Hypothalamus (tissue), 51 donors: Measurements from ENCODE around the gene IVNS1ABP.
"Not testable (repeated sequence)": the region's sequence is repeated elsewhere in the genome, so short reads cannot be mapped to it uniquely, and the experiment has no call there.

ENCODE experiments used
- DNase-seq, 51 donors: peaks; one replicate each; lab custom pipeline; 2025; lab: John Stamatoyannopoulos, UW

IVNS1ABP gene

GRCh38 chr1:185258676-185259075, 58.4 kb downstream of the IVNS1ABP start:
- no peak for DNase-seq

DNA sequence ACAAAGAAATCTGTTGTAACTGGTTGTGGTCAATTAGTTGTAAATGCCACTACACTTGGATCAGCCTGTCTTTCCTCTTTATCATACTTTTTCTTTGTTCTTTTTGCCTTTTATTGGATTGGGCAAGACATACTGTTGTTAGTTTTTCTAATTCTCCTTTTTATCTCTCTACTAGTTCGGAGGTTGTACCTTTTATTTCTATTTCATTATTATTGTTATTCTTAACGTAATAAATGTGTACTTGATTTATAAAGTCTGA, 59.2 kb downstream of the IVNS1ABP start:
- no peak for DNase-seq

GRCh38 chr1:185257116-185257949, 59.7 kb downstream of the IVNS1ABP start:
- not testable (repeated sequence) for DNase-seq

DNA sequence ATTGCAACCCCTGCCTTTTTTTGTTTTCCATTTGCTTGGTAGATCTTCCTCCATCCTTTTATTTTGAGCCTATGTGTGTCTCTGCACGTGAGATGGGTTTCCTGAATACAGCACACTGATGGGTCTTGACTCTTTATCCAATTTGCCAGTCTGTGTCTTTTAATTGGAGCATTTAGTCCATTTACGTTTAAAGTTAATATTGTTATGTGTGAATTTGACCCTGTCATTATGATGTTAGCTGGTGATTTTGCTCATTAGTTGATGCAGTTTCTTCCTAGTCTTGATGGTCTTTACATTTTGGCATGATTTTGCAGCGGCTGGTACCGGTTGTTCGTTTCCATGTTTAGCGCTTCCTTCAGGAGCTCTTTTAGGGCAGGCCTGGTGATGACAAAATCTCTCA, 61.4 kb downstream of the IVNS1ABP start:
- not testable (repeated sequence) for DNase-seq

GRCh38 chr1:185252404-185252803, 64.6 kb downstream of the IVNS1ABP start:
- DNase-seq: not testable (repeated sequence)

GRCh38 chr1:185251928-185252327, 65.1 kb downstream of the IVNS1ABP start:
- not testable (repeated sequence) for DNase-seq

DNA sequence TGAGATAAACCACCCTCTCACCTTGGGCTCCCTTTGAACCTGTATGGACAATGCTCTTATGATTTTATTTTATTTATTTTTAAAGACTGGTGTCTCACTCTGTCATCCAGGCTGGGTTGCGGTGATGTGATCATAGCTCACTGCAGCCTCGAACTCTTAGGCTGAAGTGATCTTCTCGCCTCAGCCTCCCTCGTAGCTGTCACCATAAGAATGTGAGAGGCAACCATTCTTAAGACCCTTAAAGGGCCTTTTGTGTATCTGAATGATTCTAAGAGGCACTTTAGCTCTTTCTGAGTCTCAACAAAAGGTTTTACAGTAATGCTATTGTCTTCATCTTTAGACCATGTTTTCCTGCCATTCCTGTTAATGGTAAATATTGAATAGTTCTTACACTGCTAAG, 67.0 kb downstream of the IVNS1ABP start:
- no peak for DNase-seq

DNA sequence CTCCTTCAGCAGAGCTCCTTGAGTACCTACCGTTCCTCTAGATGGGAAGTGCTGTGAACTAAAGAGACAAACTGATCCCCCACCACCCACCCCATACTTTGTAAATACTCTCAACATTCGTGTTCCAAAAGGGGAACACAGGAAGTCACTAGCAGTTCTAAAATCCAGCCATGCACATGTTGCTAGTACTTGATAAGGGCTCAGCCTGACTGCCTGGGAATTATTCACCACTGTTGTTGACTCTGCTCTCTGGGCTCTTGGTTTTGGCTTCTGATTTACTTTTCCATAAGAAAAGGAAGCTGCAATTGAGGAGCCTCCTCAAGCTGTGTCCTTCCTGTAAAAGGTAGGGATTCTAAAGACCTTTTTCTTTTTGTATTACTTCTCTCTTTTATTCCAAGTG, 67.5 kb downstream of the IVNS1ABP start:
- DNase-seq: no peak
